GM23248 (cell line): ENCODE measurements around the gene CPNE6. TPM values are rescaled to one million over a fixed set of nuclear protein-coding genes. Genes with fewer than 3 reads are reported as not detected.

ENCODE experiments used
- DNase-seq: peaks from one replicate; pipeline ENCODE4 v3.0.0-alpha.2; 2015
- H2AFZ ChIP-seq: fragments of 200-600 bp; sonication (generic); 2 replicates; pipeline ENCODE4 v1.6.1; 2016; ENCODE audit warnings: antibody characterized with exemption
- H3F3A ChIP-seq: fragments of 200-600 bp; sonication (generic); 2 replicates; pipeline ENCODE4 v1.6.1; 2016; ENCODE audit warnings: mild to moderate bottlenecking, antibody characterized with exemption, mixed run types; ENCODE audit not compliant: insufficient read depth
- H3K27ac ChIP-seq: fragments of 200-600 bp; sonication (generic); 2 replicates; pipeline ENCODE4 v1.5.1; 2016; ENCODE audit warnings: mild to moderate bottlenecking
- H3K27me3 ChIP-seq: fragments of 200-600 bp; sonication (generic); replicated peaks from 2 replicates; pipeline ENCODE4 v1.6.1; 2016; ENCODE audit warnings: mild to moderate bottlenecking; ENCODE audit not compliant: insufficient read depth
- H3K36me3 ChIP-seq: fragments of 200-600 bp; sonication (generic); 2 replicates; pipeline ENCODE4 v1.6.1; 2016; ENCODE audit warnings: low read depth, mild to moderate bottlenecking
- H3K4me1 ChIP-seq: fragments of 200-600 bp; sonication (generic); 2 replicates; pipeline ENCODE4 v1.6.1; 2016; ENCODE audit warnings: mild to moderate bottlenecking; ENCODE audit not compliant: insufficient read depth
- H3K4me2 ChIP-seq: fragments of 200-600 bp; sonication (generic); one replicate; pipeline ENCODE4 v1.6.1; 2016; ENCODE audit warnings: mild to moderate bottlenecking; ENCODE audit not compliant: unreplicated experiment
- H3K4me3 ChIP-seq: fragments of 200-600 bp; sonication (generic); 2 replicates; pipeline ENCODE4 v1.5.1; 2016; ENCODE audit warnings: mild to moderate bottlenecking
- H3K79me2 ChIP-seq: fragments of 200-600 bp; sonication (generic); 2 replicates; pipeline ENCODE4 v1.6.1; 2016; ENCODE audit warnings: mild to moderate bottlenecking; ENCODE audit not compliant: insufficient read depth
- H3K9ac ChIP-seq: fragments of 200-600 bp; sonication (generic); 2 replicates; pipeline ENCODE4 v1.6.1; 2016; ENCODE audit warnings: mild to moderate bottlenecking
- H3K9me2 ChIP-seq: fragments of 200-600 bp; sonication (generic); 2 replicates; pipeline ENCODE4 v1.6.1; 2016; ENCODE audit warnings: mixed run types, mild to moderate bottlenecking, moderate library complexity; ENCODE audit not compliant: insufficient read depth
- H3K9me3 ChIP-seq: fragments of 200-600 bp; sonication (generic); one replicate; pipeline ENCODE4 v1.6.1; 2017; ENCODE audit warnings: low read depth
- H4K20me1 ChIP-seq: fragments of 200-600 bp; sonication (generic); 2 replicates; pipeline ENCODE4 v1.6.0; 2016; ENCODE audit not compliant: insufficient read depth
- EZH2 ChIP-seq: fragments of 200-600 bp; sonication (generic); IDR thresholded peaks from 2 replicates; pipeline ENCODE4 v1.6.1; 2018; ENCODE audit warnings: antibody characterized with exemption, mild to moderate bottlenecking; ENCODE audit not compliant: insufficient read depth, poor library complexity, severe bottlenecking
- EZH2phosphoT487 ChIP-seq: fragments of 200-600 bp; sonication (generic); IDR thresholded peaks from 2 replicates; pipeline ENCODE4 v1.6.1; 2018; ENCODE audit warnings: antibody characterized with exemption, moderate library complexity, mild to moderate bottlenecking, low read depth; ENCODE audit not compliant: insufficient read depth
- WGBS, 2 experiments: methylation state at CpG; one replicate each; pipeline ENCODE4 v1.1.6; 2015 to 2017; ENCODE audit warnings: low lambda C conversion rate in 2 of 2, low coverage in 1 of 2; ENCODE audit errors: missing lambda C conversion rate in 2 of 2; 5-methylcytosine and 5-hydroxymethylcytosine counted together
- in situ Hi-C: fragments of 300-500 bp; cut with MboI; formaldehyde crosslinking; loops from 2 replicates; pipeline ENCODE4 v1.15.0; 2020
- polyA plus RNA-seq: library from polyadenylated mRNA; unstranded; fragments of >200 nt; fragmentation: Nextera tagmentation; extraction: Ambion mirVana; gene quantifications from 2 replicates; pipeline ENCODE4 v1.2.1, GENCODE V29; 2016
- total RNA-seq: library from RNA; depleted of rRNA; stranded (reverse); fragments of >200 nt; shearing (Covaris generic); gene quantifications from 2 replicates; pipeline ENCODE4 v1.2.3, GENCODE V29; 2014

Gene CPNE6
- total and polyA plus RNA-seq, 2 experiments from 2014 or later: not detected

- whole genome bisulfite sequencing, 2 experiments: 1 to 2% methylated on average over 71 to 88 of the region's 92 CpGs
Measured at GRCh38 chr14:24051789-24052655, 19.3 kb upstream of the CPNE6 start, which contains the start of gene CARMIL3. CARMIL3 (plus strand) TSS chr14:24052009; CDS start chr14:24052154, 145 bp downstream.

GRCh38 chr14:24052656-24053547 is 18.5 kb upstream of the CPNE6 start:
- Histone ChIP-seq H3K9me3 (no peaks in the 10 kb centered on the region), H3K4me1 (no peaks in the 10 kb centered on the region), H4K20me1 (no peaks in the 10 kb centered on the region), H3K4me3 (peak overlapping the region; percentile 65; the same call in 1 of the 2 replicates), H3K4me2 (no peak overlapping the region), H3K79me2 (no peaks in the 10 kb centered on the region), H3K27me3 (peaks cover 31% of the 10 kb centered on the region), H3F3A (no peaks in the 10 kb centered on the region), H3K36me3 (no peaks in the 10 kb centered on the region), H3K9me2 (no peaks in the 10 kb centered on the region), H2AFZ (0 out of 2 replicates have a peak overlapping the region, but pooled peaks have one; percentile 72), H3K27ac (no peak overlapping the region), H3K9ac (no peak overlapping the region)
- no peak for TF ChIP-seq EZH2phosphoT487
- TF ChIP-seq EZH2: no peak
- WGBS, 2 experiments: 45% methylated on average over 19 to 20 of the region's 20 CpGs
- in situ Hi-C loops: no loop called here
- DNase-seq: peak; percentile 59

More at GRCh38 chr14:24051789-24052655, 19.3 kb upstream of the CPNE6 start, which contains the start of gene CARMIL3:
- in situ Hi-C loops: no loop called here
- DNase-seq: peak; percentile 71
- no peaks in the 10 kb centered on the region for H3K79me2 ChIP-seq
- H3K36me3 ChIP-seq: no peaks in the 10 kb centered on the region
- TF ChIP-seq EZH2 (no peak), EZH2phosphoT487 (no peak)
- H3K27ac ChIP-seq: no peak within 1 kb of the TSS
- peak within 1 kb of the TSS; percentile 90 for H3K4me2 ChIP-seq
- no peaks in the 10 kb centered on the region for H3K9me2 ChIP-seq
- H3K4me1 ChIP-seq: no peaks in the 10 kb centered on the region
- H2AFZ ChIP-seq: peak within 1 kb of the TSS; percentile 72
- H4K20me1 ChIP-seq: no peaks in the 10 kb centered on the region
- no peaks in the 10 kb centered on the region for H3F3A ChIP-seq
- no peaks in the 10 kb centered on the region for H3K9me3 ChIP-seq
- peaks cover 31% of the 10 kb centered on the region for H3K27me3 ChIP-seq
- H3K9ac ChIP-seq: peak within 1 kb of the TSS; percentile 26; the same call in 1 of the 2 replicates
- peak within 1 kb of the TSS; percentile 65 for H3K4me3 ChIP-seq

GRCh38 chr14:24053548-24054323 is 17.6 kb upstream of the CPNE6 start:
- in situ Hi-C loops: no loop called here
- H3K27me3 ChIP-seq: peaks cover 31% of the 10 kb centered on the region

More at GRCh38 chr14:24053548-24054323, 17.6 kb upstream of the CPNE6 start:
- Histone ChIP-seq H3K79me2 (no peaks in the 10 kb centered on the region), H3K4me3 (no peak overlapping the region), H2AFZ (no peak overlapping the region), H3K4me1 (no peaks in the 10 kb centered on the region), H3K36me3 (no peaks in the 10 kb centered on the region), H3K9me2 (no peaks in the 10 kb centered on the region), H4K20me1 (no peaks in the 10 kb centered on the region), H3K9ac (no peak overlapping the region), H3K9me3 (no peaks in the 10 kb centered on the region), H3K27ac (no peak overlapping the region), H3K4me2 (no peak overlapping the region), H3F3A (no peaks in the 10 kb centered on the region)
- no peak for DNase-seq
- WGBS, 2 experiments: 66 to 70% methylated on average over 10 of the region's 10 CpGs
- TF ChIP-seq EZH2 (no peak), EZH2phosphoT487 (no peak)
